Stomach (tissue), 9 donors: ENCODE results near the gene TEAD4. TPM values are rescaled to one million over a fixed set of nuclear protein-coding genes. Genes with fewer than 3 reads are reported as not detected.
"Not testable (repeated sequence)": the region's sequence is repeated elsewhere in the genome, so short reads cannot be mapped to it uniquely, and the experiment has no call there.

Experiments
- DNase-seq, 2 donors: peaks; one replicate each; pipeline versions ENCODE4 v3.0.0 to v3.0.0-alpha.2; 2013 to 2019
- H3K27ac ChIP-seq, 5 donors: fragments of 200-600 bp in 4 of 5; sonication (generic) in 4 of 5; one replicate each; pipeline ENCODE4 v1.5.1; 2013 to 2019; ENCODE audit warnings: mild to moderate bottlenecking in 1 of 5, moderate library complexity in 1 of 5
- H3K27me3 ChIP-seq, 3 donors: fragments of 200-600 bp; sonication (generic); one replicate each; pipeline ENCODE4 v1.5.1; 2017 to 2019; ENCODE audit warnings: mixed run types in 1 of 3
- H3K36me3 ChIP-seq, 4 donors: fragments of 200-600 bp; sonication (generic); 1 replicate in 3 of 4; 2 replicates in 1 of 4; pipeline ENCODE4 v1.5.1; 2016 to 2019
- H3K4me1 ChIP-seq, 4 donors: fragments of 200-600 bp; sonication (generic); one replicate each; pipeline ENCODE4 v1.5.1; 2016 to 2019
- H3K4me3 ChIP-seq, 4 donors: fragments of 200-600 bp; sonication (generic) in 3 of 4; one replicate each; pipeline ENCODE4 v1.5.1; 2016 to 2019; ENCODE audit warnings: mild to moderate bottlenecking in 1 of 4
- H3K9me3 ChIP-seq, 4 donors: fragments of 200-600 bp; sonication (generic); one replicate each; pipeline ENCODE4 v1.5.1; 2016 to 2019
- EP300 ChIP-seq: sonication (generic); formaldehyde crosslinking; IDR thresholded peaks from one replicate; pipeline ENCODE4 v1.6.1; 2017; ENCODE audit warnings: antibody characterized with exemption
- POLR2A ChIP-seq, 4 donors: fragments of 450-650 bp; IDR thresholded peaks; one replicate each; pipeline ENCODE4 v1.6.1; 2016; ENCODE audit warnings: antibody characterized with exemption in 4 of 4, control low read depth in 2 of 4, mild to moderate bottlenecking in 1 of 4, moderate library complexity in 1 of 4
- POLR2AphosphoS5 ChIP-seq, 3 donors: sonication (generic); formaldehyde crosslinking; IDR thresholded peaks; one replicate each; pipeline ENCODE4 v1.6.1; 2016; ENCODE audit warnings: antibody characterized with exemption in 3 of 3
- WGBS, 5 donors: extraction: QIAGEN DNeasy Blood & Tissue Kit in 3 of 5; methylation state at CpG; one replicate each; pipeline versions ENCODE4 v1.1.5 to v1.1.7; 2013 to 2018; 5-methylcytosine and 5-hydroxymethylcytosine counted together
- intact Hi-C: fragments of 100-400 bp; cut with DNase I; formaldehyde crosslinking; loops from one replicate; pipeline ENCODE4 v1.15.1; 2023; ENCODE audit warnings: low total_unique reads
- polyA plus RNA-seq, 3 donors: library from polyadenylated mRNA; stranded (reverse); fragments of 200-250 nt; gene quantifications; one replicate each; pipeline ENCODE4 v1.2.3, GENCODE V29; 2013
- total RNA-seq, 5 donors: library from RNA; depleted of rRNA; stranded (reverse); fragments of >200 nt; gene quantifications; one replicate each; pipeline versions ENCODE4 v1.1.0 to v1.2.3, GENCODE V29; 2014 to 2016
- TF ChIP-seq, protein P1 (sequence below), 7 experiments: fragments of 450-650 bp in 4 of 7; fragments of 200-600 bp in 3 of 7; sonication (generic) in 3 of 7; IDR thresholded peaks; one replicate each; pipeline ENCODE4 v1.5.1; 2016 to 2019; ENCODE audit warnings: antibody characterized with exemption in 7 of 7, control low read depth in 2 of 7, mild to moderate bottlenecking in 1 of 7
- donor health status: healthy with polysubstance abuse.
- donor health status: Bipolar disorder and iron deficiency.
- donor health status: healthy.

Gene TEAD4
- total and polyA plus RNA-seq, 8 donors: 5.7 to 10.6 (median 8.3) TPM; not detected in 2

DNA sequence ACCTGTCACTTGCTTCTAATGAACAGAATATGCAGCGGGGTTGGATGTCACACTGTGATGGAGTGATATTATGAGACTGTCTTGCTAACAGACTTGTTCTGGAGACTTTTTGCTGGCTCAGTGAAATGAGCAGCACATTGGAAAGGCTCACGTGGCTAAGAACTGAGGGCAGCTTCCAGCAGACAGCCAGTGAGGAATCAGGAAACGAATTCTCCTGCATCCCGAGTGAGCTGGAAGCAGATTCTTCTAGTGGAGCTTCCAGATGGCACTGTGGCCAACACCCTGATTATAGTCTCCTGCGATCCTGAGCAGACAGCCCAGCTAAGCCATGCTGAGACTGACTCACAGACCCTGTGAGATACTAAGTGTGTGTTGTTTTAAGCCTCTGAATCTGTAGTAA is 101.9 kb downstream of the TEAD4 start:
- TF ChIP-seq POLR2AphosphoS5 (IDR thresholded peaks at IDR 0.05) (no peak), EP300 (no peak), POLR2A (IDR thresholded peaks at IDR 0.05) (no peak)
- TF ChIP-seq, protein P1, sequence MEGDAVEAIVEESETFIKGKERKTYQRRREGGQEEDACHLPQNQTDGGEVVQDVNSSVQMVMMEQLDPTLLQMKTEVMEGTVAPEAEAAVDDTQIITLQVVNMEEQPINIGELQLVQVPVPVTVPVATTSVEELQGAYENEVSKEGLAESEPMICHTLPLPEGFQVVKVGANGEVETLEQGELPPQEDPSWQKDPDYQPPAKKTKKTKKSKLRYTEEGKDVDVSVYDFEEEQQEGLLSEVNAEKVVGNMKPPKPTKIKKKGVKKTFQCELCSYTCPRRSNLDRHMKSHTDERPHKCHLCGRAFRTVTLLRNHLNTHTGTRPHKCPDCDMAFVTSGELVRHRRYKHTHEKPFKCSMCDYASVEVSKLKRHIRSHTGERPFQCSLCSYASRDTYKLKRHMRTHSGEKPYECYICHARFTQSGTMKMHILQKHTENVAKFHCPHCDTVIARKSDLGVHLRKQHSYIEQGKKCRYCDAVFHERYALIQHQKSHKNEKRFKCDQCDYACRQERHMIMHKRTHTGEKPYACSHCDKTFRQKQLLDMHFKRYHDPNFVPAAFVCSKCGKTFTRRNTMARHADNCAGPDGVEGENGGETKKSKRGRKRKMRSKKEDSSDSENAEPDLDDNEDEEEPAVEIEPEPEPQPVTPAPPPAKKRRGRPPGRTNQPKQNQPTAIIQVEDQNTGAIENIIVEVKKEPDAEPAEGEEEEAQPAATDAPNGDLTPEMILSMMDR (IDR thresholded peaks at IDR 0.05): no peak
- Histone ChIP-seq H3K36me3 (no peaks in the 10 kb centered on the region), H3K27me3 (no peaks in the 10 kb centered on the region), H3K4me3 (no peak overlapping the region), H3K27ac (no peak overlapping the region), H3K9me3 (peaks cover 0 to 6% (median 0%) of the 10 kb centered on the region in 4 donors), H3K4me1 (peaks cover 0 to 9% (median 0%) of the 10 kb centered on the region in 4 donors)
- intact Hi-C loops: no loop called here
- WGBS, 5 donors: 49 to 68% (median 62%) methylated on average over 5 of the region's 5 CpGs
- no peak for DNase-seq

GRCh38 chr12:3061501-3062215 is 102.5 kb downstream of the TEAD4 start:
- Histone ChIP-seq H3K4me3 (no peak overlapping the region), H3K27ac (no peak overlapping the region), H3K27me3 (no peaks in the 10 kb centered on the region), H3K9me3 (peaks cover 0 to 6% (median 0%) of the 10 kb centered on the region in 4 donors), H3K4me1 (peaks cover 0 to 8% (median 0%) of the 10 kb centered on the region in 4 donors), H3K36me3 (no peaks in the 10 kb centered on the region)
- TF ChIP-seq EP300 (no peak), POLR2A (IDR thresholded peaks at IDR 0.05) (no peak), POLR2AphosphoS5 (IDR thresholded peaks at IDR 0.05) (no peak)
- TF ChIP-seq, protein P1 (IDR thresholded peaks at IDR 0.05): no peak
- 59 to 66% (median 64%) methylated on average over 3 of the region's 3 CpGs for WGBS, 5 donors
- intact Hi-C loops: no loop called here
- no peak for DNase-seq

GRCh38 chr12:3065300-3065699 is 106.1 kb downstream of the TEAD4 start:
- Histone ChIP-seq H3K27ac (no peak overlapping the region), H3K4me1 (peaks cover 0 to 8% (median 0%) of the 10 kb centered on the region in 4 donors), H3K27me3 (no peaks in the 10 kb centered on the region), H3K9me3 (peaks cover 0 to 6% (median 0%) of the 10 kb centered on the region in 4 donors), H3K36me3 (no peaks in the 10 kb centered on the region), H3K4me3 (no peak overlapping the region)
- no peak for DNase-seq
- intact Hi-C loops: loop anchor here (5.0 kb wide), 1 partner anchor 212 kb away; no protein-coding TSS in a partner anchor
- TF ChIP-seq POLR2AphosphoS5 (IDR thresholded peaks at IDR 0.05) (no peak), POLR2A (IDR thresholded peaks at IDR 0.05) (no peak), EP300 (no peak)
- TF ChIP-seq, protein P1 (IDR thresholded peaks at IDR 0.05): no peak
- WGBS, 5 donors: 33 to 76% (median 65%) methylated on average over 2 of the region's 2 CpGs

DNA sequence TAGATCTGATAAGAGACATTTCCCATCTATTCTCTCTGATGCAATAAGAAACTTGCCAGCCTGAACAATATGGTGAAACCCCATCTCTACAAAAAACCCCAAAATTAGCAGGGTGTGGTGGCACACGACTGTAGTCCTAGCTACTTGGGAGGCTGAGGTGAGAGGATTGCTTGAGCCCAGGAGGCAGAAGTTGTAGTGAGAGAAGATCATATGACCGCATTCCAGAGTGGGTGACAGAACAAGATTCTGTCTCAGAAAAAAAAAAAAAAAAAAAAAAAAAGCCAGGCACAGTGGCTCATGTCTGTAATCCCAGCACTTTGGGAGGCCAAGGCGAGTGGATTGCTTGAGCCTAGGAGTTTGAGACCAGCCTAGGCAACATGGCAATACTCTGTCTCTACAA is 106.6 kb downstream of the TEAD4 start:
- not testable (repeated sequence) for H3K27me3 ChIP-seq, H3K27ac ChIP-seq, H3K36me3 ChIP-seq, H3K4me3 ChIP-seq, H3K4me1 ChIP-seq, DNase-seq, H3K9me3 ChIP-seq
- WGBS, 5 donors: 80 to 93% (median 83%) methylated on average over 3 of the region's 3 CpGs
- intact Hi-C loops: loop anchor here (5.0 kb wide), 1 partner anchor 211 kb away; no protein-coding TSS in a partner anchor

- H3K27ac ChIP-seq: no peak overlapping the region
- H3K4me3 ChIP-seq: no peak overlapping the region
- intact Hi-C loops: loop anchor here (5.0 kb wide), 1 partner anchor 208 kb away; no protein-coding TSS in a partner anchor
- DNase-seq: no peak
- H3K27me3 ChIP-seq: no peaks in the 10 kb centered on the region
- TF ChIP-seq POLR2A (IDR thresholded peaks at IDR 0.05) (no peak), POLR2AphosphoS5 (IDR thresholded peaks at IDR 0.05) (no peak), EP300 (no peak)
- TF ChIP-seq, protein P1 (IDR thresholded peaks at IDR 0.05): no peak
- 81 to 93% (median 84%) methylated on average over 4 of the region's 4 CpGs for WGBS, 5 donors
- no peaks in the 10 kb centered on the region for H3K36me3 ChIP-seq
- peaks cover 0 to 16% (median 7%) of the 10 kb centered on the region in 4 donors for H3K4me1 ChIP-seq
- peaks cover 0 to under 1% (median 0%) of the 10 kb centered on the region in 4 donors for H3K9me3 ChIP-seq
Measured at GRCh38 chr12:3069714-3070113, 110.5 kb downstream of the TEAD4 start.
